H1 (cell line): ENCODE results near the gene AOAH. TPM values are rescaled to one million over a fixed set of nuclear protein-coding genes. Genes with fewer than 3 reads are reported as not detected.

Experiments
- CTCF ChIA-PET: fragments of 300-600 bp; sonication (Branson Sonifier 250); formaldehyde crosslinking; loops from one replicate; lab custom pipeline; 2021; ENCODE audit not compliant: partially characterized antibody; lab: Charles Lee
- POLR2A ChIA-PET: fragments of 300-600 bp; sonication (Branson Sonifier 250); formaldehyde crosslinking; loops from one replicate; lab custom pipeline; 2021; ENCODE audit warnings: inconsistent platforms; ENCODE audit not compliant: partially characterized antibody; lab: Charles Lee
- DNase-seq, 2 experiments: peaks; one replicate each; pipeline versions ENCODE4 v3.0.0 to v3.0.0-alpha.2; 2010 to 2022; ENCODE audit warnings: low spot score in 2 of 2, low read depth in 1 of 2, mixed read lengths in 1 of 2
- FAIRE-seq: peaks from 2 replicates; lab custom pipeline; 2011; peaks lifted over from hg19 to GRCh38; lab: Jason Lieb, UNC
- H2AFZ ChIP-seq: 2 replicates; pipeline ENCODE4 v1.8.1; 2012; ENCODE audit warnings: low read length, inconsistent platforms
- H2AK5ac ChIP-seq: 2 replicates; pipeline ENCODE4 v1.6.1; 2013; ENCODE audit warnings: low read depth, low read length
- H2BK120ac ChIP-seq: replicated peaks from 2 replicates; pipeline ENCODE3; 2013; ENCODE audit warnings: low read depth, low read length, inconsistent platforms
- H2BK12ac ChIP-seq: 2 replicates; pipeline ENCODE4 v1.6.1; 2013; ENCODE audit warnings: low read depth, low read length
- H2BK15ac ChIP-seq: 2 replicates; pipeline ENCODE4 v1.6.1; 2013; ENCODE audit warnings: low read length
- H2BK20ac ChIP-seq: 2 replicates; pipeline ENCODE4 v1.6.1; 2013; ENCODE audit warnings: low read length
- H2BK5ac ChIP-seq: 2 replicates; pipeline ENCODE4 v1.6.1; 2013; ENCODE audit warnings: low read depth, low read length
- H3K14ac ChIP-seq: 2 replicates; pipeline ENCODE4 v1.6.1; 2013; ENCODE audit warnings: inconsistent platforms; ENCODE audit not compliant: insufficient read length
- H3K18ac ChIP-seq: 2 replicates; pipeline ENCODE4 v1.6.1; 2013; ENCODE audit warnings: low read length; ENCODE audit errors: extremely low read depth
- H3K23ac ChIP-seq: 2 replicates; pipeline ENCODE4 v1.6.1; 2013; ENCODE audit warnings: inconsistent platforms; ENCODE audit not compliant: insufficient read length
- H3K23me2 ChIP-seq: 2 replicates; pipeline ENCODE4 v1.6.1; 2013; ENCODE audit warnings: low read depth, low read length
- H3K27ac ChIP-seq: 2 replicates; pipeline ENCODE4 v1.6.1; 2011; ENCODE audit warnings: low read depth, low read length, inconsistent platforms
- H3K27me3 ChIP-seq, 4 experiments: replicated peaks in 1 of 4; 1 replicate in 1 of 4; 2 replicates in 3 of 4; pipeline versions ENCODE4 v1.6.1 to v1.8.1; 2011 to 2013; ENCODE audit warnings: low read length in 3 of 4, mild to moderate bottlenecking in 3 of 4, inconsistent platforms in 2 of 4, mixed read lengths in 2 of 4, moderate library complexity in 1 of 4; ENCODE audit not compliant: control insufficient read depth in 3 of 4, insufficient read depth in 3 of 4; ENCODE audit errors: extremely low read depth in 1 of 4
- H3K36me3 ChIP-seq, 4 experiments: 2 replicates each; pipeline versions ENCODE4 v1.6.1 to v1.8.1; 2011 to 2013; ENCODE audit warnings: mild to moderate bottlenecking in 4 of 4, low read length in 3 of 4, moderate library complexity in 2 of 4, control low read depth in 1 of 4, inconsistent platforms in 1 of 4; ENCODE audit not compliant: insufficient read depth in 4 of 4, control insufficient read depth in 2 of 4
- H3K4ac ChIP-seq: replicated peaks from 2 replicates; pipeline ENCODE3; 2013; ENCODE audit warnings: low read length, low read depth, mixed read lengths, inconsistent platforms; ENCODE audit not compliant: insufficient read length
- H3K4me1 ChIP-seq, 4 experiments: replicated peaks in 1 of 4; 1 replicate in 1 of 4; 2 replicates in 3 of 4; pipeline versions ENCODE4 v1.6.1 to v1.8.1; 2011 to 2013; ENCODE audit warnings: low read length in 3 of 4, inconsistent platforms in 2 of 4, mixed read lengths in 1 of 4; ENCODE audit not compliant: insufficient read depth in 4 of 4, control insufficient read depth in 3 of 4
- H3K4me2 ChIP-seq, 2 experiments: 2 replicates each; pipeline versions ENCODE4 v1.6.1 to v1.8.1; 2011 to 2013; ENCODE audit warnings: low read depth in 2 of 2, low read length in 2 of 2, control low read depth in 1 of 2, inconsistent platforms in 1 of 2, mild to moderate bottlenecking in 1 of 2; ENCODE audit not compliant: insufficient read depth in 1 of 2
- H3K4me3 ChIP-seq, 4 experiments: fragments of 200-600, 300-600 bp in 1 of 4; sonication (generic), shearing (Covaris generic), sonication (Bioruptor Twin) in 1 of 4; 2 replicates each; pipeline versions ENCODE4 v1.5.1 to v1.8.1; 2011 to 2016; ENCODE audit warnings: low read length in 4 of 4, low read depth in 3 of 4, control low read depth in 2 of 4, inconsistent platforms in 2 of 4, mild to moderate bottlenecking in 2 of 4, mixed read lengths in 1 of 4, moderate library complexity in 1 of 4; ENCODE audit not compliant: insufficient read depth in 2 of 4; ENCODE audit errors: extremely low read depth in 1 of 4
- H3K56ac ChIP-seq: replicated peaks from 2 replicates; pipeline ENCODE3; 2013; ENCODE audit warnings: low read depth, mild to moderate bottlenecking, mixed read lengths, low read length, inconsistent platforms; ENCODE audit not compliant: insufficient read length
- H3K79me1 ChIP-seq: 2 replicates; pipeline ENCODE4 v1.6.1; 2013; ENCODE audit warnings: low read depth, low read length, control low read depth
- H3K79me2 ChIP-seq, 2 experiments: 2 replicates each; pipeline versions ENCODE4 v1.6.1 to v1.8.1; 2012 to 2013; ENCODE audit warnings: low read length in 2 of 2, mild to moderate bottlenecking in 2 of 2, inconsistent platforms in 1 of 2; ENCODE audit not compliant: insufficient read depth in 2 of 2, control insufficient read depth in 1 of 2
- H3K9ac ChIP-seq, 4 experiments: replicated peaks in 1 of 4; 1 replicate in 1 of 4; 2 replicates in 3 of 4; pipeline versions ENCODE4 v1.6.1 to v1.8.1; 2011 to 2013; ENCODE audit warnings: low read depth in 3 of 4, low read length in 3 of 4, control low read depth in 2 of 4, mild to moderate bottlenecking in 2 of 4, moderate library complexity in 2 of 4, inconsistent platforms in 1 of 4; ENCODE audit errors: extremely low read depth in 1 of 4
- H3K9me3 ChIP-seq, 2 experiments: 2 replicates each; pipeline versions ENCODE4 v1.6.1 to v1.8.1; 2012 to 2013; ENCODE audit warnings: mild to moderate bottlenecking in 2 of 2, moderate library complexity in 2 of 2, control low read depth in 1 of 2, inconsistent platforms in 1 of 2, low read depth in 1 of 2, low read length in 1 of 2, mixed read lengths in 1 of 2; ENCODE audit not compliant: insufficient read depth in 2 of 2
- H4K20me1 ChIP-seq, 2 experiments: replicated peaks in 1 of 2; 2 replicates each; pipeline versions ENCODE3 to v1.8.1; 2011 to 2013; ENCODE audit warnings: inconsistent platforms in 2 of 2, low read length in 2 of 2, mild to moderate bottlenecking in 1 of 2; ENCODE audit not compliant: insufficient read depth in 2 of 2, control insufficient read depth in 1 of 2
- H4K5ac ChIP-seq: 2 replicates; pipeline ENCODE4 v1.6.1; 2013; ENCODE audit warnings: low read length, low read depth, mixed read lengths, inconsistent platforms; ENCODE audit not compliant: insufficient read length
- H4K8ac ChIP-seq: 2 replicates; pipeline ENCODE4 v1.8.0; 2013; ENCODE audit warnings: mild to moderate bottlenecking, moderate library complexity, low read length, inconsistent platforms; ENCODE audit not compliant: insufficient read depth; ENCODE audit errors: extremely low read depth
- H4K91ac ChIP-seq: replicated peaks from 2 replicates; pipeline ENCODE3; 2013; ENCODE audit warnings: low read length, mixed read lengths, inconsistent platforms; ENCODE audit not compliant: insufficient read length
- ATF3 ChIP-seq: IDR thresholded peaks from 2 replicates; pipeline ENCODE4 v1.6.1; 2011; ENCODE audit warnings: low read depth, mild to moderate bottlenecking, low read length; ENCODE audit not compliant: insufficient read depth
- CBX8 ChIP-seq: fragments of 300-800, 300-1000 bp; sonication (generic); IDR thresholded peaks from 2 replicates; pipeline ENCODE4 v1.7.1; 2016; ENCODE audit warnings: low read depth, low read length, borderline replicate concordance
- CREB1 ChIP-seq: IDR thresholded peaks from 2 replicates; pipeline ENCODE4 v1.6.1; 2012; ENCODE audit warnings: inconsistent platforms
- GABPA ChIP-seq: IDR thresholded peaks from 2 replicates; pipeline ENCODE4 v1.6.1; 2011; ENCODE audit warnings: mild to moderate bottlenecking, low read length, moderate library complexity, borderline replicate concordance; ENCODE audit not compliant: insufficient read depth
- KDM1A ChIP-seq: fragments of 200-600, 300-600 bp; sonication (generic); IDR thresholded peaks from 2 replicates; pipeline ENCODE4 v1.7.1; 2016; ENCODE audit warnings: mild to moderate bottlenecking, low read length, borderline replicate concordance
- MAFK ChIP-seq: IDR thresholded peaks from 2 replicates; pipeline ENCODE4 v1.6.1; 2012; ENCODE audit warnings: low read depth, mild to moderate bottlenecking, improper control_type of control experiment, low read length
- MAX ChIP-seq: IDR thresholded peaks from 2 replicates; pipeline ENCODE4 v1.6.1; 2012; ENCODE audit warnings: inconsistent platforms
- SIN3A ChIP-seq, 2 experiments: IDR thresholded peaks in 1 of 2; conservative IDR thresholded peaks in 1 of 2; 2 replicates each; pipeline ENCODE4 v1.6.1; 2011 to 2012; ENCODE audit warnings: low read length in 2 of 2, improper control_type of control experiment in 1 of 2, low read depth in 1 of 2, mild to moderate bottlenecking in 1 of 2
- SIRT6 ChIP-seq: IDR thresholded peaks from one replicate; pipeline ENCODE4 v1.7.1; 2012; ENCODE audit warnings: low read length, inconsistent platforms
- SP1 ChIP-seq: IDR thresholded peaks from 2 replicates; pipeline ENCODE4 v1.6.1; 2011; ENCODE audit warnings: low read depth, low read length
- SP4 ChIP-seq: IDR thresholded peaks from 2 replicates; pipeline ENCODE4 v1.6.1; 2012; ENCODE audit warnings: low read length, inconsistent platforms
- TCF12 ChIP-seq: IDR thresholded peaks from 2 replicates; pipeline ENCODE4 v1.6.1; 2011; ENCODE audit warnings: low read depth, mild to moderate bottlenecking, low read length
- WGBS, 2 experiments: shearing (Covaris generic) in 1 of 2; methylation state at CpG; one replicate each; pipeline versions ENCODE4 v1.1.6 to v1.1.7; 2013 to 2015; ENCODE audit warnings: low lambda C conversion rate in 2 of 2, mixed read lengths in 2 of 2, inconsistent platforms in 1 of 2, low coverage in 1 of 2, missing lambda C conversion rate in 1 of 2; ENCODE audit not compliant: insufficient replicate concordance in 2 of 2, insufficient coverage in 1 of 2, insufficient read length in 1 of 2; ENCODE audit errors: extremely low coverage in 1 of 2, missing lambda C conversion rate in 1 of 2; 5-methylcytosine and 5-hydroxymethylcytosine counted together
- polyA plus RNA-seq, 7 experiments: library from polyadenylated mRNA; depleted of rRNA in 3 of 7; stranded (reverse) in 5 of 7; unstranded in 2 of 7; fragments of >200 nt in 5 of 7; fragments of 200-250 nt in 2 of 7; gene quantifications; 1 replicate in 5 of 7; 2 replicates in 1 of 7; 4 replicates in 1 of 7; pipeline versions ENCODE4 v1.2.1 to v1.2.3, GENCODE V29; 2011 to 2013; ENCODE audit warnings: missing spikeins in 2 of 7, mixed read lengths in 2 of 7
- total RNA-seq: library from RNA; stranded (reverse); fragmentation: NEBNext Ultra II Directional; extraction: Animal tissue kit (Norgen Biotek cat#: 25700); gene quantifications from 2 replicates; pipeline ENCODE4 v1.2.1, GENCODE V29; 2021

Gene AOAH
- total and polyA plus RNA-seq, 2 of the 8 experiments (the other 6 are each of a cell fraction or from before 2014, with no cell fraction given) = 0.08 TPM; not detected in 1

GRCh38 chr7:36562121-36562520 lies 162.2 kb downstream of the AOAH start:
- FAIRE-seq (no peak), DNase-seq (no peak)
- Histone ChIP-seq H2BK120ac (no peak overlapping the region), H3K18ac (no peak overlapping the region), H3K56ac (no peak overlapping the region), H3K23me2 (no peaks in the 10 kb centered on the region), H4K91ac (no peak overlapping the region), H3K9ac (no peak overlapping the region), H3K4me3 (no peak overlapping the region), H3K9me3 (peaks cover 5 to 7% of the 10 kb centered on the region in 2 experiments; a peak in 1 of 4 replicates), H3K79me2 (no peaks in the 10 kb centered on the region), H2BK20ac (no peak overlapping the region), H3K79me1 (no peaks in the 10 kb centered on the region), H3K36me3 (no peaks in the 10 kb centered on the region), H3K4me2 (no peak overlapping the region), H4K5ac (no peak overlapping the region), H3K27me3 (no peaks in the 10 kb centered on the region), H2AK5ac (no peak overlapping the region), H3K23ac (no peak overlapping the region), H2BK12ac (no peak overlapping the region), H2AFZ (no peak overlapping the region), H4K20me1 (no peaks in the 10 kb centered on the region), H4K8ac (no peak overlapping the region), H2BK15ac (no peak overlapping the region), H3K4ac (no peak overlapping the region), H3K14ac (no peak overlapping the region), H3K27ac (no peak overlapping the region), H2BK5ac (no peak overlapping the region), H3K4me1 (peaks cover 0 to 10% (median under 1%) of the 10 kb centered on the region in 4 experiments; a peak in 3 of 7 replicates)
- TF ChIP-seq ATF3 (no peak), KDM1A (no peak), CBX8 (no peak), CREB1 (no peak), TCF12 (no peak), SIRT6 (no peak), SP1 (no peak), GABPA (no peak), SIN3A (conservative IDR thresholded peaks at IDR 0.05 in 1 of 2, IDR thresholded peaks at IDR 0.05 in 1 of 2; ENCODE audit: low read depth in 1 of 2, low read length in 2 of 2) (no peak), MAFK (no peak), SP4 (no peak), MAX (no peak)
- POLR2A ChIA-PET = no interaction called here
- 92% methylated on average over 2 of the region's 2 CpGs; no CpG with 5 or more reads in 1 of the 2 experiments for WGBS, 2 experiments
- CTCF ChIA-PET = interaction anchor here (0.7 to 1.0 kb wide), 2 partner anchors 9 to 109 kb away, joined by 3 read pairs; no protein-coding TSS in a partner anchor
